ENCODE measurements around the gene COL6A2. TPM values are rescaled to one million over a fixed set of nuclear protein-coding genes. Genes with fewer than 3 reads are reported as not detected.

COL6A2 gene
- total and polyA plus RNA-seq, 2 of the 13 experiments (the other 11 are each of a cell fraction or from before 2014, with no cell fraction given) = 0.07 to 0.41 TPM

- TF ChIP-seq ZNF512B (CRISPR knock-in tag; IDR thresholded peaks at IDR 0.05; ENCODE audit: borderline replicate concordance) = no peak; the same call in 1 of the 2 replicates
- TF ChIP-seq, protein P1, sequence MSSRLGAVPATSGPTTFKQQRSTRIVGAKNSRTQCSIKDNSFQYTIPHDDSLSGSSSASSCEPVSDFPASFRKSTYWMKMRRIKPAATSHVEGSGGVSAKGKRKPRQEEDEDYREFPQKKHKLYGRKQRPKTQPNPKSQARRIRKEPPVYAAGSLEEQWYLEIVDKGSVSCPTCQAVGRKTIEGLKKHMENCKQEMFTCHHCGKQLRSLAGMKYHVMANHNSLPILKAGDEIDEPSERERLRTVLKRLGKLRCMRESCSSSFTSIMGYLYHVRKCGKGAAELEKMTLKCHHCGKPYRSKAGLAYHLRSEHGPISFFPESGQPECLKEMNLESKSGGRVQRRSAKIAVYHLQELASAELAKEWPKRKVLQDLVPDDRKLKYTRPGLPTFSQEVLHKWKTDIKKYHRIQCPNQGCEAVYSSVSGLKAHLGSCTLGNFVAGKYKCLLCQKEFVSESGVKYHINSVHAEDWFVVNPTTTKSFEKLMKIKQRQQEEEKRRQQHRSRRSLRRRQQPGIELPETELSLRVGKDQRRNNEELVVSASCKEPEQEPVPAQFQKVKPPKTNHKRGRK (CRISPR knock-in tag; IDR thresholded peaks at IDR 0.05) = no peak
- no peak for TF ChIP-seq BRF2 (CRISPR knock-in tag; IDR thresholded peaks at IDR 0.05)
- no peak for TF ChIP-seq CREB1 (IDR thresholded peaks at IDR 0.05)
- TF ChIP-seq CREB1 (CRISPR knock-in tag; IDR thresholded peaks at IDR 0.05) = no peak
- no peak for TF ChIP-seq GFI1 (CRISPR knock-in tag; IDR thresholded peaks at IDR 0.05; ENCODE audit: borderline replicate concordance)
- TF ChIP-seq ZNF232 (CRISPR knock-in tag; IDR thresholded peaks at IDR 0.05; ENCODE audit: borderline replicate concordance) = no peak
- no peak; the same call in 1 of the 2 replicates for TF ChIP-seq POLR2AphosphoS5 (IDR thresholded peaks at IDR 0.05; ENCODE audit: low read depth, low read length)
- TF ChIP-seq ZBTB44 (CRISPR knock-in tag; IDR thresholded peaks at IDR 0.05) = no peak
- TF ChIP-seq MEIS2 (CRISPR knock-in tag; IDR thresholded peaks at IDR 0.05) = peak; percentile 53; the same call in 1 of the 2 replicates
- no peak for TF ChIP-seq ZNF24 (IDR thresholded peaks at IDR 0.05)
- TF ChIP-seq, protein P2, sequence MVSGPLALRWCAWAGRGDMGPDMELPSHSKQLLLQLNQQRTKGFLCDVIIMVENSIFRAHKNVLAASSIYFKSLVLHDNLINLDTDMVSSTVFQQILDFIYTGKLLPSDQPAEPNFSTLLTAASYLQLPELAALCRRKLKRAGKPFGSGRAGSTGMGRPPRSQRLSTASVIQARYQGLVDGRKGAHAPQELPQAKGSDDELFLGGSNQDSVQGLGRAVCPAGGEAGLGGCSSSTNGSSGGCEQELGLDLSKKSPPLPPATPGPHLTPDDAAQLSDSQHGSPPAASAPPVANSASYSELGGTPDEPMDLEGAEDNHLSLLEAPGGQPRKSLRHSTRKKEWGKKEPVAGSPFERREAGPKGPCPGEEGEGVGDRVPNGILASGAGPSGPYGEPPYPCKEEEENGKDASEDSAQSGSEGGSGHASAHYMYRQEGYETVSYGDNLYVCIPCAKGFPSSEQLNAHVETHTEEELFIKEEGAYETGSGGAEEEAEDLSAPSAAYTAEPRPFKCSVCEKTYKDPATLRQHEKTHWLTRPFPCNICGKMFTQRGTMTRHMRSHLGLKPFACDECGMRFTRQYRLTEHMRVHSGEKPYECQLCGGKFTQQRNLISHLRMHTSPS (CRISPR knock-in tag; IDR thresholded peaks at IDR 0.05; ENCODE audit: low read depth) = 0 out of 2 replicates have a peak, but pooled peaks have one; percentile 20
- no peak for TF ChIP-seq NFIB (CRISPR knock-in tag; IDR thresholded peaks at IDR 0.05; ENCODE audit: borderline replicate concordance)
- TF ChIP-seq MBD4 (IDR thresholded peaks at IDR 0.05; ENCODE audit: borderline replicate concordance, low read length) = no peak
- TF ChIP-seq PTBP1 (IDR thresholded peaks at IDR 0.05; ENCODE audit: low read depth, low read length, poor library complexity, severe bottlenecking) = no peak
Measured at GRCh38 chr21:46153247-46154154, 55.6 kb downstream of the COL6A2 start (continued).
